HEK293T (cell line): Measurements from ENCODE around the gene DGKH.

Source experiments
- CTCF ChIA-PET: fragments of 350-600 bp; formaldehyde crosslinking; extraction: SDS; loops from one replicate; lab custom pipeline; 2021; ENCODE audit warnings: antibody characterized with exemption, inconsistent platforms; lab: Yijun Ruan, JAX
- POLR2A ChIA-PET: fragments of 350-600 bp; formaldehyde crosslinking; extraction: SDS; loops from one replicate; lab custom pipeline; 2020; ENCODE audit warnings: antibody characterized with exemption, inconsistent platforms; lab: Yijun Ruan, JAX
- DNase-seq: peaks from one replicate; pipeline ENCODE4 v3.0.0; 2012; ENCODE audit warnings: mixed read lengths; ENCODE audit errors: extremely low spot score
- ARNT ChIP-seq: fragments of 450-650 bp; IDR thresholded peaks from 2 replicates; pipeline ENCODE4 v1.6.1; 2017; ENCODE audit warnings: mild to moderate bottlenecking
- BHLHE40 ChIP-seq: fragments of 450-650 bp; IDR thresholded peaks from 2 replicates; pipeline ENCODE4 v1.6.1; 2016; ENCODE audit warnings: mild to moderate bottlenecking, moderate library complexity, borderline replicate concordance
- CTBP1 ChIP-seq: fragments of 450-650 bp; IDR thresholded peaks from 2 replicates; pipeline ENCODE4 v1.6.1; 2016; ENCODE audit warnings: borderline replicate concordance
- ELF4 ChIP-seq: fragments of 450-650 bp; IDR thresholded peaks from 2 replicates; pipeline ENCODE4 v1.6.1; 2017; ENCODE audit warnings: antibody characterized with exemption
- FOXA1 ChIP-seq: fragments of 450-650 bp; IDR thresholded peaks from 2 replicates; pipeline ENCODE4 v1.6.1; 2016; ENCODE audit warnings: mild to moderate bottlenecking
- FOXK2 ChIP-seq: fragments of 450-650 bp; IDR thresholded peaks from 2 replicates; pipeline ENCODE4 v1.6.1; 2016; ENCODE audit warnings: mild to moderate bottlenecking
- FOXM1 ChIP-seq: fragments of 450-650 bp; IDR thresholded peaks from 2 replicates; pipeline ENCODE4 v1.6.1; 2017; ENCODE audit warnings: mild to moderate bottlenecking, borderline replicate concordance
- HDGF ChIP-seq: fragments of 450-650 bp; IDR thresholded peaks from 2 replicates; pipeline ENCODE4 v1.6.1; 2017; ENCODE audit warnings: antibody characterized with exemption, borderline replicate concordance
- L3MBTL2 ChIP-seq: fragments of 450-650 bp; conservative IDR thresholded peaks from 2 replicates; pipeline ENCODE4 v1.6.1; 2016; ENCODE audit warnings: mild to moderate bottlenecking
- LEF1 ChIP-seq: fragments of 450-650 bp; IDR thresholded peaks from 2 replicates; pipeline ENCODE4 v1.6.1; 2017; ENCODE audit warnings: mild to moderate bottlenecking, borderline replicate concordance
- NFRKB ChIP-seq: fragments of 450-650 bp; IDR thresholded peaks from 2 replicates; pipeline ENCODE4 v1.6.1; 2016; ENCODE audit warnings: mild to moderate bottlenecking, moderate library complexity
- PKNOX1 ChIP-seq: fragments of 450-650 bp; IDR thresholded peaks from 2 replicates; pipeline ENCODE4 v1.6.1; 2016
- SP1 ChIP-seq: fragments of 450-650 bp; IDR thresholded peaks from 2 replicates; pipeline ENCODE4 v1.6.1; 2017
- SUZ12 ChIP-seq: fragments of 450-650 bp; IDR thresholded peaks from 2 replicates; pipeline ENCODE4 v1.6.1; 2016; ENCODE audit warnings: mild to moderate bottlenecking
- TARDBP ChIP-seq: fragments of 450-650 bp; IDR thresholded peaks from 2 replicates; pipeline ENCODE4 v1.6.1; 2016
- ZNF384 ChIP-seq: fragments of 450-650 bp; IDR thresholded peaks from 2 replicates; pipeline ENCODE4 v1.6.1; 2016

The DGKH gene

GRCh38 chr13:42017264-42017663 is 31.2 kb upstream of the DGKH start:
- ChIA-PET POLR2A (no interaction called here), CTCF (no interaction called here)
- DNase-seq, result no peak
- TF ChIP-seq TARDBP, result no peak
- TF ChIP-seq HDGF, result no peak
- no peak for TF ChIP-seq SUZ12
- TF ChIP-seq FOXK2, result no peak
- TF ChIP-seq PKNOX1, result no peak

GRCh38 chr13:42021851-42022250 is 26.6 kb upstream of the DGKH start:
- no peak for TF ChIP-seq FOXK2
- CTCF ChIA-PET, result no interaction called here
- no peak for DNase-seq
- POLR2A ChIA-PET, result no interaction called here

- ChIA-PET POLR2A (no interaction called here), CTCF (no interaction called here)
- no peak for TF ChIP-seq SP1
- TF ChIP-seq PKNOX1, result no peak
- TF ChIP-seq HDGF, result no peak
- no peak for TF ChIP-seq TARDBP
- TF ChIP-seq ARNT, result no peak
- TF ChIP-seq SUZ12, result no peak
- no peak for TF ChIP-seq BHLHE40
- no peak for TF ChIP-seq CTBP1
- TF ChIP-seq L3MBTL2, result no peak
- TF ChIP-seq NFRKB, result no peak
- TF ChIP-seq ELF4, result no peak
- no peak for TF ChIP-seq FOXA1
- no peak for TF ChIP-seq LEF1
- TF ChIP-seq FOXM1, result no peak
- TF ChIP-seq ZNF384, result no peak
- no peak for TF ChIP-seq FOXK2
- no peak for DNase-seq
These were observed 26.1 kb upstream of the DGKH start for GRCh38 chr13:42022336-42022735.

GRCh38 chr13:42022796-42023493 is 25.5 kb upstream of the DGKH start:
- TF ChIP-seq FOXM1, result no peak
- TF ChIP-seq ZNF384, result no peak
- DNase-seq, result no peak
- POLR2A ChIA-PET, result no interaction called here
- CTCF ChIA-PET, result no interaction called here

GRCh38 chr13:42027286-42027685 is 21.2 kb upstream of the DGKH start:
- POLR2A ChIA-PET, result no interaction called here
- TF ChIP-seq FOXM1, result no peak
- no peak for TF ChIP-seq LEF1
- no peak for TF ChIP-seq HDGF
- no peak for TF ChIP-seq FOXK2
- no peak for TF ChIP-seq BHLHE40
- TF ChIP-seq ELF4, result no peak
- TF ChIP-seq FOXA1, result no peak
- no peak for TF ChIP-seq SP1
- TF ChIP-seq TARDBP, result no peak
- TF ChIP-seq ARNT, result no peak
- TF ChIP-seq ZNF384, result no peak
- no peak for TF ChIP-seq PKNOX1
- TF ChIP-seq CTBP1, result no peak
- TF ChIP-seq L3MBTL2, result no peak
- no peak for TF ChIP-seq NFRKB
- TF ChIP-seq SUZ12, result no peak
- CTCF ChIA-PET, result no interaction called here
- DNase-seq, result no peak

- no peak for DNase-seq
- CTCF ChIA-PET, result no interaction called here
- TF ChIP-seq SUZ12, result no peak
- POLR2A ChIA-PET, result no interaction called here
These were observed 20.2 kb upstream of the DGKH start for GRCh38 chr13:42028113-42028799.

GRCh38 chr13:42035905-42036521 is 12.4 kb upstream of the DGKH start:
- ChIA-PET CTCF (interaction anchor here (0.6 kb wide), 1 partner anchor 42 kb away, joined by 5 read pairs; no protein-coding TSS in a partner anchor), POLR2A (no interaction called here)
- peak; percentile 58 for TF ChIP-seq ZNF384
- no peak for TF ChIP-seq BHLHE40
- DNase-seq, result no peak
